Measurements from ENCODE around the gene IFNGR2. TPM values are rescaled to one million over a fixed set of nuclear protein-coding genes. Genes with fewer than 3 reads are reported as not detected.

Gene IFNGR2
- total RNA-seq, 1 donor from 2014 or later = 66.5 TPM

GRCh38 chr21:33395891-33396331, 7.3 kb upstream of the IFNGR2 start:
- no peak for DNase-seq (ENCODE audit: low read depth)
- no peak for TF ChIP-seq CTCF (IDR thresholded peaks at IDR 0.05; ENCODE audit: insufficient read depth, low read length, poor library complexity, severe bottlenecking)
- Histone ChIP-seq H3K36me3 (ENCODE audit: control insufficient read depth, insufficient read depth, low read length) (no peaks in the 10 kb centered on the region), H3K4me3 (ENCODE audit: low read depth, low read length) (no peak overlapping the region), H3K27me3 (ENCODE audit: control insufficient read depth, insufficient read depth, low read length) (no peaks in the 10 kb centered on the region)

GRCh38 chr21:33396436-33396835, 6.8 kb upstream of the IFNGR2 start:
- TF ChIP-seq CTCF (IDR thresholded peaks at IDR 0.05; ENCODE audit: insufficient read depth, low read length, poor library complexity, severe bottlenecking) = no peak
- Histone ChIP-seq H3K4me3 (ENCODE audit: low read depth, low read length) (no peak overlapping the region), H3K36me3 (ENCODE audit: control insufficient read depth, insufficient read depth, low read length) (no peaks in the 10 kb centered on the region), H3K27me3 (ENCODE audit: control insufficient read depth, insufficient read depth, low read length) (no peaks in the 10 kb centered on the region)
- no peak for DNase-seq (ENCODE audit: low read depth)

GRCh38 chr21:33396951-33397350, 6.3 kb upstream of the IFNGR2 start:
- DNase-seq (ENCODE audit: low read depth) = no peak
- H3K36me3 ChIP-seq (ENCODE audit: control insufficient read depth, insufficient read depth, low read length) = no peaks in the 10 kb centered on the region

GRCh38 chr21:33397717-33398116, 5.5 kb upstream of the IFNGR2 start:
- no peak for TF ChIP-seq CTCF (IDR thresholded peaks at IDR 0.05; ENCODE audit: insufficient read depth, low read length, poor library complexity, severe bottlenecking)
- DNase-seq (ENCODE audit: low read depth) = no peak
- Histone ChIP-seq H3K4me3 (ENCODE audit: low read depth, low read length) (no peak overlapping the region), H3K36me3 (ENCODE audit: control insufficient read depth, insufficient read depth, low read length) (no peaks in the 10 kb centered on the region), H3K27me3 (ENCODE audit: control insufficient read depth, insufficient read depth, low read length) (no peaks in the 10 kb centered on the region)

More at GRCh38 chr21:33396951-33397350, 6.3 kb upstream of the IFNGR2 start:
- TF ChIP-seq CTCF (IDR thresholded peaks at IDR 0.05; ENCODE audit: insufficient read depth, low read length, poor library complexity, severe bottlenecking) = no peak
- Histone ChIP-seq H3K27me3 (ENCODE audit: control insufficient read depth, insufficient read depth, low read length) (no peaks in the 10 kb centered on the region), H3K4me3 (ENCODE audit: low read depth, low read length) (no peak overlapping the region)

- DNase-seq (ENCODE audit: low read depth) = no peak
- H3K4me3 ChIP-seq (ENCODE audit: low read depth, low read length) = no peak overlapping the region
- H3K27me3 ChIP-seq (ENCODE audit: control insufficient read depth, insufficient read depth, low read length) = no peaks in the 10 kb centered on the region
- no peaks in the 10 kb centered on the region for H3K36me3 ChIP-seq (ENCODE audit: control insufficient read depth, insufficient read depth, low read length)
- no peak for TF ChIP-seq CTCF (IDR thresholded peaks at IDR 0.05; ENCODE audit: insufficient read depth, low read length, poor library complexity, severe bottlenecking)
Observed at GRCh38 chr21:33398361-33398760, 4.9 kb upstream of the IFNGR2 start.

GRCh38 chr21:33401630-33401992, 1.6 kb upstream of the IFNGR2 start:
- no peak overlapping the region for H3K4me3 ChIP-seq (ENCODE audit: low read depth, low read length)
- H3K36me3 ChIP-seq (ENCODE audit: control insufficient read depth, insufficient read depth, low read length) = no peaks in the 10 kb centered on the region
- DNase-seq (ENCODE audit: low read depth) = no peak
- no peaks in the 10 kb centered on the region for H3K27me3 ChIP-seq (ENCODE audit: control insufficient read depth, insufficient read depth, low read length)
- TF ChIP-seq CTCF (IDR thresholded peaks at IDR 0.05; ENCODE audit: insufficient read depth, low read length, poor library complexity, severe bottlenecking) = no peak
